GM23338 (cell line): ENCODE results near the gene GRK2. TPM values are rescaled to one million over a fixed set of nuclear protein-coding genes. Genes with fewer than 3 reads are reported as not detected.

Experiments used
- ATAC-seq: fragments of 200-7000 bp; cut with Tn5 transposase; 3 replicates; pipeline ENCODE4 v1.9.1; 2020
- DNase-seq: peaks from one replicate; pipeline ENCODE4 v3.0.0-alpha.2; 2015; ENCODE audit warnings: low spot score
- H2AFZ ChIP-seq: fragments of 200-600 bp; sonication (generic); 2 replicates; pipeline ENCODE4 v1.8.0; 2016; ENCODE audit warnings: antibody characterized with exemption, mild to moderate bottlenecking, moderate library complexity
- H3F3A ChIP-seq: fragments of 200-600 bp; sonication (generic); replicated peaks from 2 replicates; pipeline ENCODE4 v1.8.0; 2017; ENCODE audit warnings: antibody characterized with exemption, mixed run types, low read depth
- H3K27ac ChIP-seq: fragments of 200-600 bp; sonication (generic); 2 replicates; pipeline ENCODE4 v1.6.1; 2016; ENCODE audit warnings: low read depth
- H3K27me3 ChIP-seq: fragments of 200-600 bp; sonication (generic); 2 replicates; pipeline ENCODE4 v1.8.0; 2016; ENCODE audit warnings: mild to moderate bottlenecking, mixed run types, moderate library complexity; ENCODE audit not compliant: insufficient read depth
- H3K36me3 ChIP-seq: fragments of 200-600 bp; sonication (generic); 2 replicates; pipeline ENCODE4 v1.8.0; 2016; ENCODE audit warnings: mild to moderate bottlenecking; ENCODE audit not compliant: insufficient read depth
- H3K4me1 ChIP-seq: fragments of 200-600 bp; sonication (generic); 2 replicates; pipeline ENCODE4 v1.8.0; 2016; ENCODE audit warnings: mild to moderate bottlenecking, moderate library complexity; ENCODE audit not compliant: insufficient read depth
- H3K4me2 ChIP-seq: fragments of 200-600 bp; sonication (generic); 2 replicates; pipeline ENCODE4 v1.7.1; 2017; ENCODE audit warnings: mixed run types
- H3K4me3 ChIP-seq: fragments of 200-600 bp; sonication (generic); 2 replicates; pipeline ENCODE4 v1.6.1; 2016; ENCODE audit warnings: mixed run types
- H3K79me2 ChIP-seq: fragments of 200-600 bp; sonication (generic); replicated peaks from 2 replicates; pipeline ENCODE4 v1.8.0; 2017; ENCODE audit warnings: mild to moderate bottlenecking; ENCODE audit not compliant: insufficient read depth
- H3K9me2 ChIP-seq: fragments of 200-600 bp; sonication (generic); 2 replicates; pipeline ENCODE4 v1.8.0; 2017; ENCODE audit not compliant: insufficient read depth
- H4K20me1 ChIP-seq: fragments of 200-600 bp; sonication (generic); replicated peaks from 2 replicates; pipeline ENCODE4 v1.8.0; 2017; ENCODE audit warnings: mild to moderate bottlenecking; ENCODE audit not compliant: insufficient read depth
- H3K27ac Mint-ChIP-seq: 2 replicates; pipeline ENCODE4 v1.8.0; 2020; ENCODE audit warnings: inconsistent platforms, mild to moderate bottlenecking, moderate library complexity, mixed read lengths
- H3K27me3 Mint-ChIP-seq: 3 replicates; pipeline ENCODE4 v1.8.0; 2022; ENCODE audit warnings: low read depth, mild to moderate bottlenecking, moderate library complexity, mixed read lengths, inconsistent platforms; ENCODE audit not compliant: insufficient read depth, poor library complexity
- H3K36me3 Mint-ChIP-seq: 3 replicates; pipeline ENCODE4 v1.8.0; 2021; ENCODE audit warnings: low read depth, mild to moderate bottlenecking, inconsistent platforms, moderate library complexity, mixed read lengths
- H3K4me1 Mint-ChIP-seq: 3 replicates; pipeline ENCODE4 v1.8.0; 2020; ENCODE audit warnings: mild to moderate bottlenecking, inconsistent platforms, mixed read lengths
- H3K4me3 Mint-ChIP-seq: 3 replicates; pipeline ENCODE4 v1.8.0; 2021; ENCODE audit warnings: moderate library complexity, mild to moderate bottlenecking, inconsistent platforms, mixed read lengths
- H3K9me3 Mint-ChIP-seq: 3 replicates; pipeline ENCODE4 v1.8.0; 2020; ENCODE audit warnings: moderate library complexity, mild to moderate bottlenecking, inconsistent platforms, mixed read lengths
- EZH2 ChIP-seq: fragments of 200-600 bp; sonication (generic); IDR thresholded peaks from one replicate; pipeline ENCODE4 v1.8.0; 2017; ENCODE audit warnings: antibody characterized with exemption, mild to moderate bottlenecking, low read depth; ENCODE audit not compliant: unreplicated experiment
- EZH2phosphoT487 ChIP-seq: fragments of 200-600 bp; sonication (generic); IDR thresholded peaks from one replicate; pipeline ENCODE4 v1.8.1; 2018; ENCODE audit warnings: antibody characterized with exemption; ENCODE audit not compliant: unreplicated experiment
- POLR2AphosphoS5 ChIP-seq: IDR thresholded peaks from 2 replicates; pipeline ENCODE4 v1.6.1; 2016; ENCODE audit warnings: antibody characterized with exemption, low read depth
- ZNF331 ChIP-seq: fragments of 250-450 bp; sonication (Bioruptor Pico); IDR thresholded peaks from 2 replicates; pipeline ENCODE4 v1.5.0; 2020; ENCODE audit warnings: low read depth, mild to moderate bottlenecking, moderate library complexity
- polyA plus RNA-seq: library from polyadenylated mRNA; unstranded; fragments of >200 nt; fragmentation: Nextera tagmentation; extraction: Ambion mirVana; gene quantifications from 2 replicates; pipeline ENCODE4 v1.2.1, GENCODE V29; 2016
- total RNA-seq: library from RNA; depleted of rRNA; stranded (reverse); fragments of >200 nt; shearing (Covaris generic); gene quantifications from 2 replicates; pipeline ENCODE4 v1.2.3, GENCODE V29; 2014
- TF ChIP-seq, protein P1 (sequence below): IDR thresholded peaks from one replicate; pipeline ENCODE4 v1.6.1; 2018; ENCODE audit warnings: antibody characterized with exemption; ENCODE audit not compliant: unreplicated experiment
- TF ChIP-seq, protein P2 (sequence below), 2 experiments: fragments of 200-600 bp in 1 of 2; sonication (generic) in 1 of 2; conservative IDR thresholded peaks; 2 replicates each; pipeline versions ENCODE4 v1.5.1 to v1.6.1; 2016 to 2017; ENCODE audit warnings: antibody characterized with exemption in 2 of 2, low read depth in 2 of 2, mild to moderate bottlenecking in 2 of 2, moderate library complexity in 1 of 2
- TF ChIP-seq, protein P3 (sequence below): IDR thresholded peaks from 2 replicates; pipeline ENCODE4 v1.6.1; 2016; ENCODE audit warnings: antibody characterized with exemption

Gene GRK2
- total and polyA plus RNA-seq, 2 experiments from 2014 or later = 19.5 to 72.5 TPM

- TF ChIP-seq, protein P1, sequence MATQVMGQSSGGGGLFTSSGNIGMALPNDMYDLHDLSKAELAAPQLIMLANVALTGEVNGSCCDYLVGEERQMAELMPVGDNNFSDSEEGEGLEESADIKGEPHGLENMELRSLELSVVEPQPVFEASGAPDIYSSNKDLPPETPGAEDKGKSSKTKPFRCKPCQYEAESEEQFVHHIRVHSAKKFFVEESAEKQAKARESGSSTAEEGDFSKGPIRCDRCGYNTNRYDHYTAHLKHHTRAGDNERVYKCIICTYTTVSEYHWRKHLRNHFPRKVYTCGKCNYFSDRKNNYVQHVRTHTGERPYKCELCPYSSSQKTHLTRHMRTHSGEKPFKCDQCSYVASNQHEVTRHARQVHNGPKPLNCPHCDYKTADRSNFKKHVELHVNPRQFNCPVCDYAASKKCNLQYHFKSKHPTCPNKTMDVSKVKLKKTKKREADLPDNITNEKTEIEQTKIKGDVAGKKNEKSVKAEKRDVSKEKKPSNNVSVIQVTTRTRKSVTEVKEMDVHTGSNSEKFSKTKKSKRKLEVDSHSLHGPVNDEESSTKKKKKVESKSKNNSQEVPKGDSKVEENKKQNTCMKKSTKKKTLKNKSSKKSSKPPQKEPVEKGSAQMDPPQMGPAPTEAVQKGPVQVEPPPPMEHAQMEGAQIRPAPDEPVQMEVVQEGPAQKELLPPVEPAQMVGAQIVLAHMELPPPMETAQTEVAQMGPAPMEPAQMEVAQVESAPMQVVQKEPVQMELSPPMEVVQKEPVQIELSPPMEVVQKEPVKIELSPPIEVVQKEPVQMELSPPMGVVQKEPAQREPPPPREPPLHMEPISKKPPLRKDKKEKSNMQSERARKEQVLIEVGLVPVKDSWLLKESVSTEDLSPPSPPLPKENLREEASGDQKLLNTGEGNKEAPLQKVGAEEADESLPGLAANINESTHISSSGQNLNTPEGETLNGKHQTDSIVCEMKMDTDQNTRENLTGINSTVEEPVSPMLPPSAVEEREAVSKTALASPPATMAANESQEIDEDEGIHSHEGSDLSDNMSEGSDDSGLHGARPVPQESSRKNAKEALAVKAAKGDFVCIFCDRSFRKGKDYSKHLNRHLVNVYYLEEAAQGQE = no peak
- no peak for TF ChIP-seq EZH2
Measured at GRCh38 chr11:67290801-67291200, 24.5 kb downstream of the GRK2 start (continued).

- H3K4me2 ChIP-seq = no peak overlapping the region
- H3K27me3 ChIP-seq = no peaks in the 10 kb centered on the region
- H3K4me1 ChIP-seq = peaks cover 10% of the 10 kb centered on the region
- peaks cover 10% of the 10 kb centered on the region for H3K9me3 Mint-ChIP-seq
- H3K4me3 Mint-ChIP-seq = no peak overlapping the region
- H3K27me3 Mint-ChIP-seq = peaks cover 19% of the 10 kb centered on the region
- ATAC-seq (no peak), DNase-seq (no peak)
- no peak for TF ChIP-seq EZH2
- TF ChIP-seq, protein P2, sequence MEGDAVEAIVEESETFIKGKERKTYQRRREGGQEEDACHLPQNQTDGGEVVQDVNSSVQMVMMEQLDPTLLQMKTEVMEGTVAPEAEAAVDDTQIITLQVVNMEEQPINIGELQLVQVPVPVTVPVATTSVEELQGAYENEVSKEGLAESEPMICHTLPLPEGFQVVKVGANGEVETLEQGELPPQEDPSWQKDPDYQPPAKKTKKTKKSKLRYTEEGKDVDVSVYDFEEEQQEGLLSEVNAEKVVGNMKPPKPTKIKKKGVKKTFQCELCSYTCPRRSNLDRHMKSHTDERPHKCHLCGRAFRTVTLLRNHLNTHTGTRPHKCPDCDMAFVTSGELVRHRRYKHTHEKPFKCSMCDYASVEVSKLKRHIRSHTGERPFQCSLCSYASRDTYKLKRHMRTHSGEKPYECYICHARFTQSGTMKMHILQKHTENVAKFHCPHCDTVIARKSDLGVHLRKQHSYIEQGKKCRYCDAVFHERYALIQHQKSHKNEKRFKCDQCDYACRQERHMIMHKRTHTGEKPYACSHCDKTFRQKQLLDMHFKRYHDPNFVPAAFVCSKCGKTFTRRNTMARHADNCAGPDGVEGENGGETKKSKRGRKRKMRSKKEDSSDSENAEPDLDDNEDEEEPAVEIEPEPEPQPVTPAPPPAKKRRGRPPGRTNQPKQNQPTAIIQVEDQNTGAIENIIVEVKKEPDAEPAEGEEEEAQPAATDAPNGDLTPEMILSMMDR (conservative IDR thresholded peaks at IDR 0.05; ENCODE audit: low read depth in 2 of 2) = 0 out of 4 replicates have a peak, but pooled peaks of 1 of the 2 experiments have one; percentile 9
- H3K4me3 ChIP-seq = no peak overlapping the region
- peaks cover 8% of the 10 kb centered on the region; the same call in 1 of the 2 replicates for H3K36me3 ChIP-seq
- H3K27ac Mint-ChIP-seq = no peak overlapping the region
- H3K4me1 Mint-ChIP-seq = peaks cover 17% of the 10 kb centered on the region
- no peaks in the 10 kb centered on the region for H3K79me2 ChIP-seq
- H2AFZ ChIP-seq = no peak overlapping the region
- no peaks in the 10 kb centered on the region for H3K9me2 ChIP-seq
- no peaks in the 10 kb centered on the region for H4K20me1 ChIP-seq
- H3F3A ChIP-seq = 0 out of 2 replicates have a peak, but pooled peaks cover 13% of the 10 kb centered on the region
- H3K36me3 Mint-ChIP-seq = peaks cover 42% of the 10 kb centered on the region
- no peak overlapping the region for H3K27ac ChIP-seq
Measured at GRCh38 chr11:67291481-67292381, 25.5 kb downstream of the GRK2 start.

- no peaks in the 10 kb centered on the region for H3K9me2 ChIP-seq
- H3K27ac ChIP-seq = no peak overlapping the region
- no peak for ATAC-seq
- H3K4me3 ChIP-seq = no peak overlapping the region
- Mint-ChIP-seq H3K9me3 (peaks cover 14% of the 10 kb centered on the region), H3K27me3 (peaks cover 13% of the 10 kb centered on the region), H3K4me1 (peaks cover 10% of the 10 kb centered on the region), H3K4me3 (no peak overlapping the region; the same call in 2 of the 3 replicates), H3K36me3 (peaks cover 45% of the 10 kb centered on the region), H3K27ac (no peak overlapping the region)
- no peaks in the 10 kb centered on the region for H3K79me2 ChIP-seq
- no peak overlapping the region for H2AFZ ChIP-seq
- peaks cover 6% of the 10 kb centered on the region for H3K4me1 ChIP-seq
- H3F3A ChIP-seq = 0 out of 2 replicates have a peak, but pooled peaks cover 10% of the 10 kb centered on the region
- no peaks in the 10 kb centered on the region for H3K27me3 ChIP-seq
- H4K20me1 ChIP-seq = no peaks in the 10 kb centered on the region
- H3K4me2 ChIP-seq = no peak overlapping the region
- no peak for DNase-seq
- peaks cover 8% of the 10 kb centered on the region; the same call in 1 of the 2 replicates for H3K36me3 ChIP-seq
- TF ChIP-seq EZH2phosphoT487 (no peak), POLR2AphosphoS5 (no peak), ZNF331 (CRISPR knock-in tag) (no peak)
- TF ChIP-seq, protein P3, sequence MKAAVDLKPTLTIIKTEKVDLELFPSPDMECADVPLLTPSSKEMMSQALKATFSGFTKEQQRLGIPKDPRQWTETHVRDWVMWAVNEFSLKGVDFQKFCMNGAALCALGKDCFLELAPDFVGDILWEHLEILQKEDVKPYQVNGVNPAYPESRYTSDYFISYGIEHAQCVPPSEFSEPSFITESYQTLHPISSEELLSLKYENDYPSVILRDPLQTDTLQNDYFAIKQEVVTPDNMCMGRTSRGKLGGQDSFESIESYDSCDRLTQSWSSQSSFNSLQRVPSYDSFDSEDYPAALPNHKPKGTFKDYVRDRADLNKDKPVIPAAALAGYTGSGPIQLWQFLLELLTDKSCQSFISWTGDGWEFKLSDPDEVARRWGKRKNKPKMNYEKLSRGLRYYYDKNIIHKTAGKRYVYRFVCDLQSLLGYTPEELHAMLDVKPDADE = no peak
Measured at GRCh38 chr11:67292671-67293070, 26.4 kb downstream of the GRK2 start.
